Measurements from ENCODE around the gene PDE4B.

DNA sequence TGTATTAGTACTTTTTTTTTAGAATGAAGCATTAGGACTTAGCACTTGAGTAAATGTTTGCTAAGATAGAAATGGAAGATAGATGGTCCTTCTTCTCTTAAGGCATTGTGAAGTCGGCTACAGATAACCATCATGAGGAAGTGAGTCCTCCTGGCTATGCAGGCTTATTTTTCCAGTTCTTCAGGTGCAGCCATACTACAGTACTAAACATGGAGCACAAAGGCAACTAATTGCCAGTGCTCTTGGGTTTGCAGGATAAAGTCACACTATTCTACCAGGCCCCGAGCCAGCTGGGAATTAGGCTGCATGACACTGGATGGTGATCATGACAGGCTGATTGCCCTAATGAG is 543.9 kb downstream of the PDE4B start:
- no peak for TF ChIP-seq POLR2A (IDR thresholded peaks at IDR 0.05)
- TF ChIP-seq, protein P1, sequence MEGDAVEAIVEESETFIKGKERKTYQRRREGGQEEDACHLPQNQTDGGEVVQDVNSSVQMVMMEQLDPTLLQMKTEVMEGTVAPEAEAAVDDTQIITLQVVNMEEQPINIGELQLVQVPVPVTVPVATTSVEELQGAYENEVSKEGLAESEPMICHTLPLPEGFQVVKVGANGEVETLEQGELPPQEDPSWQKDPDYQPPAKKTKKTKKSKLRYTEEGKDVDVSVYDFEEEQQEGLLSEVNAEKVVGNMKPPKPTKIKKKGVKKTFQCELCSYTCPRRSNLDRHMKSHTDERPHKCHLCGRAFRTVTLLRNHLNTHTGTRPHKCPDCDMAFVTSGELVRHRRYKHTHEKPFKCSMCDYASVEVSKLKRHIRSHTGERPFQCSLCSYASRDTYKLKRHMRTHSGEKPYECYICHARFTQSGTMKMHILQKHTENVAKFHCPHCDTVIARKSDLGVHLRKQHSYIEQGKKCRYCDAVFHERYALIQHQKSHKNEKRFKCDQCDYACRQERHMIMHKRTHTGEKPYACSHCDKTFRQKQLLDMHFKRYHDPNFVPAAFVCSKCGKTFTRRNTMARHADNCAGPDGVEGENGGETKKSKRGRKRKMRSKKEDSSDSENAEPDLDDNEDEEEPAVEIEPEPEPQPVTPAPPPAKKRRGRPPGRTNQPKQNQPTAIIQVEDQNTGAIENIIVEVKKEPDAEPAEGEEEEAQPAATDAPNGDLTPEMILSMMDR (IDR thresholded peaks at IDR 0.05): no peak

All from body of pancreas (tissue), 4 donors.